IMR-90 (cell line): ENCODE results near the gene PRPF40B. TPM values are rescaled to one million over a fixed set of nuclear protein-coding genes. Genes with fewer than 3 reads are reported as not detected.

Source experiments
- ATAC-seq: fragments of 200-7000 bp; cut with Tn5 transposase; 2 replicates; pipeline ENCODE4 v1.9.1; 2020; ENCODE audit warnings: low read depth, mild to moderate bottlenecking, moderate library complexity
- BruUV-seq: library from RNA; stranded (reverse); fragments of 400-500 nt; replicated peaks from 2 replicates; lab custom pipeline; 2021; lab: Mats Ljungman, UMichigan
- CTCF ChIA-PET: fragments of 300-600 bp; formaldehyde crosslinking; extraction: SDS; loops from one replicate; lab custom pipeline; 2021; ENCODE audit warnings: antibody characterized with exemption; lab: Yijun Ruan, JAX
- POLR2A ChIA-PET: fragments of 300-600 bp; sonication (Branson Sonifier 250); formaldehyde crosslinking; loops from one replicate; lab custom pipeline; 2022; ENCODE audit warnings: antibody characterized with exemption; ENCODE audit not compliant: unreplicated experiment; lab: Charles Lee
- DNase-seq: peaks from one replicate; pipeline ENCODE4 v3.0.0; 2013
- H2AFZ ChIP-seq: replicated peaks from 2 replicates; pipeline ENCODE3; 2013; ENCODE audit warnings: low read length, mild to moderate bottlenecking; ENCODE audit not compliant: poor library complexity
- H2AK5ac ChIP-seq: 2 replicates; pipeline ENCODE4 v1.6.1; 2013; ENCODE audit warnings: low read depth, low read length, inconsistent platforms
- H2AK9ac ChIP-seq: replicated peaks from 2 replicates; pipeline ENCODE3; 2013; ENCODE audit warnings: mild to moderate bottlenecking, low read depth, low read length, moderate library complexity; ENCODE audit not compliant: poor library complexity
- H2BK120ac ChIP-seq: 2 replicates; pipeline ENCODE4 v1.6.1; 2013; ENCODE audit warnings: low read depth, low read length, inconsistent platforms
- H2BK15ac ChIP-seq: 3 replicates; pipeline ENCODE4 v1.6.1; 2013; ENCODE audit warnings: low read depth, low read length, inconsistent platforms
- H2BK20ac ChIP-seq: 2 replicates; pipeline ENCODE4 v1.6.1; 2013; ENCODE audit warnings: low read depth, mild to moderate bottlenecking, inconsistent platforms, low read length, moderate library complexity
- H2BK5ac ChIP-seq: 2 replicates; pipeline ENCODE4 v1.6.1; 2013; ENCODE audit warnings: mild to moderate bottlenecking, low read depth, low read length, inconsistent platforms; ENCODE audit not compliant: poor library complexity, severe bottlenecking
- H3K14ac ChIP-seq: replicated peaks from 2 replicates; pipeline ENCODE4 v1.6.1; 2013; ENCODE audit warnings: low read depth, low read length, inconsistent platforms
- H3K18ac ChIP-seq: 2 replicates; pipeline ENCODE4 v1.6.1; 2013; ENCODE audit warnings: low read depth, low read length, control low read depth
- H3K23ac ChIP-seq: 2 replicates; pipeline ENCODE4 v1.6.1; 2013; ENCODE audit warnings: low read depth, low read length, inconsistent platforms
- H3K27ac ChIP-seq: 2 replicates; pipeline ENCODE4 v1.5.1; 2013; ENCODE audit warnings: mild to moderate bottlenecking, control low read depth, low read length; ENCODE audit not compliant: insufficient read depth
- H3K27me3 ChIP-seq: 2 replicates; pipeline ENCODE4 v1.6.1; 2013; ENCODE audit warnings: low read length; ENCODE audit not compliant: control insufficient read depth, insufficient read depth
- H3K36me3 ChIP-seq: 2 replicates; pipeline ENCODE4 v1.6.1; 2013; ENCODE audit warnings: low read length, mixed read lengths; ENCODE audit not compliant: control insufficient read depth, insufficient read depth
- H3K4ac ChIP-seq: 2 replicates; pipeline ENCODE4 v1.6.1; 2013; ENCODE audit warnings: low read depth, low read length, inconsistent platforms
- H3K4me1 ChIP-seq: 2 replicates; pipeline ENCODE4 v1.6.1; 2013; ENCODE audit warnings: low read length, mixed read lengths; ENCODE audit not compliant: control insufficient read depth, insufficient read depth
- H3K4me2 ChIP-seq: 2 replicates; pipeline ENCODE4 v1.6.1; 2013; ENCODE audit warnings: low read depth, mild to moderate bottlenecking, control low read depth, low read length, moderate library complexity
- H3K4me3 ChIP-seq: 2 replicates; pipeline ENCODE4 v1.5.1; 2013; ENCODE audit warnings: low read depth, mild to moderate bottlenecking, control low read depth, low read length, moderate library complexity; ENCODE audit not compliant: insufficient read depth
- H3K56ac ChIP-seq: 2 replicates; pipeline ENCODE4 v1.6.1; 2013; ENCODE audit warnings: low read length, inconsistent platforms; ENCODE audit not compliant: insufficient read depth; ENCODE audit errors: extremely low read depth
- H3K79me1 ChIP-seq, 2 experiments: 2 replicates each; pipeline ENCODE4 v1.6.1; 2013; ENCODE audit warnings: low read length in 2 of 2, inconsistent platforms in 1 of 2, low read depth in 1 of 2
- H3K9ac ChIP-seq: 2 replicates; pipeline ENCODE4 v1.6.1; 2013; ENCODE audit warnings: low read depth, low read length, control low read depth
- H3K9me1 ChIP-seq: 2 replicates; pipeline ENCODE4 v1.6.1; 2013; ENCODE audit warnings: low read length, inconsistent platforms; ENCODE audit not compliant: insufficient read depth
- H3K9me3 ChIP-seq: 2 replicates; pipeline ENCODE4 v1.6.1; 2013; ENCODE audit warnings: low read length; ENCODE audit not compliant: control insufficient read depth, insufficient read depth
- H4K20me1 ChIP-seq: 2 replicates; pipeline ENCODE4 v1.6.1; 2013; ENCODE audit warnings: low read length, inconsistent platforms; ENCODE audit not compliant: insufficient read depth
- H4K5ac ChIP-seq: 2 replicates; pipeline ENCODE4 v1.6.1; 2013; ENCODE audit warnings: mild to moderate bottlenecking, low read depth, low read length, control low read depth
- H4K8ac ChIP-seq, 2 experiments: 2 replicates each; pipeline ENCODE4 v1.6.1; 2013; ENCODE audit warnings: low read depth in 2 of 2, low read length in 2 of 2, control low read depth in 1 of 2, inconsistent platforms in 1 of 2
- H4K91ac ChIP-seq: 2 replicates; pipeline ENCODE4 v1.6.1; 2013; ENCODE audit warnings: low read depth, low read length, inconsistent platforms; ENCODE audit not compliant: insufficient read depth
- CEBPB ChIP-seq: IDR thresholded peaks from 2 replicates; pipeline ENCODE4 v1.6.1; 2012; ENCODE audit warnings: low read depth, low read length, improper control_type of control experiment
- CHD1 ChIP-seq: IDR thresholded peaks from 2 replicates; pipeline ENCODE4 v1.6.1; 2012; ENCODE audit warnings: low read depth, low read length, improper control_type of control experiment
- CTCF ChIP-seq: conservative IDR thresholded peaks from 2 replicates; pipeline ENCODE4 v1.5.1; 2012; ENCODE audit warnings: mild to moderate bottlenecking, low read depth, low read length, improper control_type of control experiment
- ELK1 ChIP-seq: fragments of 150-350 bp; IDR thresholded peaks from 2 replicates; pipeline ENCODE4 v1.6.1; 2016; ENCODE audit warnings: low read depth, mild to moderate bottlenecking, low read length, moderate library complexity, borderline replicate concordance
- FOS ChIP-seq: fragments of 150-350 bp; IDR thresholded peaks from 2 replicates; pipeline ENCODE4 v1.6.1; 2016; ENCODE audit warnings: low read depth, low read length
- MAFK ChIP-seq: IDR thresholded peaks from 2 replicates; pipeline ENCODE4 v1.6.1; 2012; ENCODE audit warnings: low read depth, low read length, improper control_type of control experiment
- MAZ ChIP-seq: IDR thresholded peaks from 2 replicates; pipeline ENCODE4 v1.6.1; 2012; ENCODE audit warnings: low read depth, mild to moderate bottlenecking, low read length, improper control_type of control experiment, moderate library complexity, borderline replicate concordance
- NFE2L2 ChIP-seq: fragments of 150-350 bp; IDR thresholded peaks from 2 replicates; pipeline ENCODE4 v1.6.1; 2016; ENCODE audit warnings: low read depth, mild to moderate bottlenecking, low read length
- POLR2A ChIP-seq: IDR thresholded peaks from 2 replicates; pipeline ENCODE4 v1.6.1; 2012; ENCODE audit warnings: mild to moderate bottlenecking, low read depth, low read length
- RAD21 ChIP-seq: IDR thresholded peaks from 2 replicates; pipeline ENCODE4 v1.6.1; 2012; ENCODE audit warnings: low read length, improper control_type of control experiment
- RFX5 ChIP-seq: IDR thresholded peaks from 2 replicates; pipeline ENCODE4 v1.8.0; 2012; ENCODE audit warnings: low read depth, mild to moderate bottlenecking, low read length, moderate library complexity
- SMC3 ChIP-seq: fragments of 150-350 bp; IDR thresholded peaks from 2 replicates; pipeline ENCODE4 v1.6.1; 2016; ENCODE audit warnings: low read depth, mild to moderate bottlenecking, antibody characterized with exemption, low read length, moderate library complexity
- WGBS, 2 experiments: methylation state at CpG; one replicate each; pipeline versions ENCODE4 v1.1.5 to v1.1.7; 2013; ENCODE audit warnings: missing lambda C conversion rate in 2 of 2; ENCODE audit not compliant: insufficient read length in 1 of 2; ENCODE audit errors: extremely low coverage in 2 of 2; 5-methylcytosine and 5-hydroxymethylcytosine counted together
- dilution Hi-C: fragments of 300-500 bp; cut with HindIII; formaldehyde crosslinking; loops from one replicate; pipeline ENCODE4 v1.14.3; 2018; ENCODE audit warnings: low sequenced_read_pairs; ENCODE audit not compliant: unreplicated experiment
- in situ Hi-C: fragments of 300-500 bp; cut with MboI; formaldehyde crosslinking; loops from 3 replicates; pipeline ENCODE4 v1.14.3; 2019; ENCODE audit warnings: low sequenced_read_pairs, inconsistent platforms, mixed read lengths
- intact Hi-C: fragments of 100-400 bp; cut with micrococcal nuclease; formaldehyde crosslinking; loops from 2 replicates; pipeline ENCODE4 v1.10.0; 2022
- polyA plus RNA-seq, 3 experiments: library from polyadenylated mRNA; depleted of rRNA; stranded (reverse); fragments of >200 nt; gene quantifications; 2 replicates each; pipeline ENCODE4 v1.2.3, GENCODE V29; 2012; ENCODE audit warnings: low replicate concordance in 1 of 3
- total RNA-seq: library from RNA; depleted of rRNA; stranded (reverse); fragments of >200 nt; gene quantifications from 2 replicates; pipeline ENCODE4 v1.2.3, GENCODE V29; 2012

Gene PRPF40B
- total and polyA plus RNA-seq, 2 of the 4 experiments (the other 2 are of a cell fraction): 5.0 to 11.8 TPM

GRCh38 chr12:49598527-49598926 lies 24.8 kb upstream of the PRPF40B start:
- Histone ChIP-seq H3K27me3 (no peaks in the 10 kb centered on the region), H2BK120ac (no peak overlapping the region), H3K9me1 (no peaks in the 10 kb centered on the region; the same call in 1 of the 2 replicates), H2AFZ (no peak overlapping the region), H3K4ac (no peak overlapping the region), H2AK5ac (no peak overlapping the region), H2AK9ac (no peak overlapping the region), H4K8ac (no peak overlapping the region), H3K9ac (no peak overlapping the region), H3K4me1 (no peaks in the 10 kb centered on the region), H3K9me3 (no peaks in the 10 kb centered on the region), H3K4me3 (no peak overlapping the region), H3K79me1 (no peaks in the 10 kb centered on the region), H4K20me1 (no peaks in the 10 kb centered on the region), H3K14ac (no peak overlapping the region), H2BK20ac (no peak overlapping the region), H3K18ac (no peak overlapping the region), H3K36me3 (no peaks in the 10 kb centered on the region), H3K27ac (no peak overlapping the region), H2BK15ac (no peak overlapping the region), H3K56ac (no peak overlapping the region), H4K5ac (no peak overlapping the region), H3K4me2 (no peak overlapping the region), H2BK5ac (no peak overlapping the region), H3K23ac (no peak overlapping the region), H4K91ac (no peak overlapping the region)
- in situ Hi-C loops (no loop called here), intact Hi-C loops (no loop called here), dilution Hi-C loops (no loop called here)
- ATAC-seq (no peak), DNase-seq (no peak)
- no TSS peak for BruUV-seq
- POLR2A ChIA-PET: no interaction called here
- TF ChIP-seq ELK1: no peak
- no peak for TF ChIP-seq POLR2A
- no peak for TF ChIP-seq CHD1
- TF ChIP-seq CEBPB: no peak
- no peak for TF ChIP-seq MAFK
- no peak for TF ChIP-seq FOS
- no peak for TF ChIP-seq SMC3
- no peak for TF ChIP-seq RFX5
- no peak for TF ChIP-seq RAD21
- no peak for TF ChIP-seq NFE2L2
- TF ChIP-seq MAZ: no peak
- TF ChIP-seq CTCF: no peak
- WGBS, 2 experiments: 97% methylated on average over 5 of the region's 10 CpGs; no CpG with 5 or more reads in 1 of the 2 experiments
- CTCF ChIA-PET: no interaction called here
